SK-N-MC (cell line): ENCODE measurements around the gene CNOT6.

Experiments used
- DNase-seq: peaks from one replicate; pipeline ENCODE4 v3.0.0-alpha.2; 2011; ENCODE audit warnings: low read depth, low spot score
- H3K27ac ChIP-seq: fragments of 200-600 bp; sonication (generic); 2 replicates; pipeline ENCODE4 v1.5.1; 2016; ENCODE audit warnings: mixed run types
- H3K36me3 ChIP-seq: fragments of 200-600 bp; sonication (generic); 2 replicates; pipeline ENCODE4 v1.6.1; 2017; ENCODE audit warnings: antibody characterized with exemption, low read length, mixed read lengths; ENCODE audit not compliant: insufficient read depth
- H3K4me3 ChIP-seq: fragments of 200-600 bp; sonication (generic); 2 replicates; pipeline ENCODE4 v1.5.1; 2016
- H3K9ac ChIP-seq: fragments of 200-600 bp; sonication (generic); 2 replicates; pipeline ENCODE4 v1.8.0; 2017; ENCODE audit warnings: mixed run types, mixed read lengths; ENCODE audit not compliant: insufficient read length
- H3K9me3 ChIP-seq: fragments of 200-600 bp; sonication (generic); 2 replicates; pipeline ENCODE4 v1.6.1; 2017; ENCODE audit warnings: low read depth, mild to moderate bottlenecking, antibody characterized with exemption, low read length, moderate library complexity, mixed read lengths
- EZH2 ChIP-seq: fragments of 200-600 bp; sonication (generic); IDR thresholded peaks from one replicate; pipeline ENCODE4 v1.6.1; 2017; ENCODE audit warnings: antibody characterized with exemption
- FOXP2 ChIP-seq: optimal IDR thresholded peaks from 2 replicates; pipeline ENCODE3; 2011; ENCODE audit warnings: mild to moderate bottlenecking, moderate library complexity; ENCODE audit not compliant: insufficient read depth; ENCODE audit errors: extremely low read length, control extremely low read depth
- POLR2AphosphoS5 ChIP-seq: IDR thresholded peaks from 2 replicates; pipeline ENCODE4 v1.6.1; 2012; ENCODE audit warnings: mild to moderate bottlenecking, low read depth, low read length, borderline replicate concordance

CNOT6 gene

GRCh38 chr5:180535573-180535972 is 41.4 kb downstream of the CNOT6 start:
- Histone ChIP-seq H3K9me3 (no peaks in the 10 kb centered on the region), H3K27ac (no peak overlapping the region), H3K36me3 (peaks cover 52% of the 10 kb centered on the region), H3K4me3 (no peak overlapping the region), H3K9ac (no peak overlapping the region)
- TF ChIP-seq EZH2: no peak
- TF ChIP-seq FOXP2: no peak
- TF ChIP-seq POLR2AphosphoS5: no peak
- DNase-seq: no peak

GRCh38 chr5:180540050-180540694 is 46.0 kb downstream of the CNOT6 start:
- TF ChIP-seq FOXP2: no peak
- no peak for TF ChIP-seq POLR2AphosphoS5
- TF ChIP-seq EZH2: no peak
- Histone ChIP-seq H3K9ac (no peak overlapping the region), H3K9me3 (no peaks in the 10 kb centered on the region), H3K36me3 (peaks cover 66% of the 10 kb centered on the region), H3K27ac (no peak overlapping the region), H3K4me3 (no peak overlapping the region)
- DNase-seq: no peak

DNA sequence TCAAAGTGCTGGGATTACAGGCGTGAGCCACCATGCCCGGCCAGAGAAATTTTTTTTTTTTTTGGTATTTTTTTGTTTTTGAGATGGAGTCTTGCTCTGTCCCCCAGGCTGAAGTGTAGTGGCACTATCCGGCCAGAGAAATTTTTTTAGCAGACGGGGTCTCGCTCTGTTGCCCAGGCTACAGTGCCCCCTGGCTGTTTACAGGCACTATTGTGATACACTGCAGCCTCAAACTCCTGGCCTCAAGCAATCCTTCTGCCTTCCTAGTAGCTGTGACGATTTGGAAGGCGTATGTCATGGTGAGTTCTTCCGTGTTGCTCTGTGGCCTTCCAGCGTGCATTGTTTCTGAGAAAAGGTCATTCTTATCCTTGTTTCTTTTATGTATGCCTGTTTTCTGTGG is 47.5 kb downstream of the CNOT6 start:
- DNase-seq: no peak
- Histone ChIP-seq H3K4me3 (no peak overlapping the region), H3K36me3 (peaks cover 68% of the 10 kb centered on the region), H3K9me3 (no peaks in the 10 kb centered on the region), H3K9ac (no peak overlapping the region), H3K27ac (no peak overlapping the region)
- TF ChIP-seq FOXP2: no peak
- no peak for TF ChIP-seq EZH2
- no peak for TF ChIP-seq POLR2AphosphoS5

DNA sequence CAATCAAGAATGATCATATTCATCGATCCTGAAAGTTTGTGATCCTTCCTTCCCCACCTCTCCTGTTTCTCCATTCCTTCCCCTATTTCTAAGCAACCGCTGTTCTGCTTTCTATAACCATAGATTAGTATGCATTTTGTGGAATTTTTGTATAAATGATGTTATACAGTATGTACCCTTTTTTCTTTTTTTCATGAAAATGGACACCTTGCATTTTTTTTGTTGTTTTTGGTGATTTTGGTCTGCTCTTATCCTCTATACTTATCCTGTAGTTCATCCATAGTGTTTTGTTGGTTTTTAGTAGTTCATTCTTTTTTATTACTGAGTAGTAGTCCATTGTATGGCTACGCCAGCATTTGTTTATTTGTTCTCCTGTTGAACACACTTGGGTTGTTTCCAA is 51.1 kb downstream of the CNOT6 start:
- Histone ChIP-seq H3K4me3 (no peak overlapping the region), H3K36me3 (peaks cover 77% of the 10 kb centered on the region), H3K27ac (no peak overlapping the region), H3K9ac (no peak overlapping the region), H3K9me3 (no peaks in the 10 kb centered on the region)
- TF ChIP-seq EZH2: no peak
- TF ChIP-seq POLR2AphosphoS5: no peak
- no peak for TF ChIP-seq FOXP2
- DNase-seq: no peak

DNA sequence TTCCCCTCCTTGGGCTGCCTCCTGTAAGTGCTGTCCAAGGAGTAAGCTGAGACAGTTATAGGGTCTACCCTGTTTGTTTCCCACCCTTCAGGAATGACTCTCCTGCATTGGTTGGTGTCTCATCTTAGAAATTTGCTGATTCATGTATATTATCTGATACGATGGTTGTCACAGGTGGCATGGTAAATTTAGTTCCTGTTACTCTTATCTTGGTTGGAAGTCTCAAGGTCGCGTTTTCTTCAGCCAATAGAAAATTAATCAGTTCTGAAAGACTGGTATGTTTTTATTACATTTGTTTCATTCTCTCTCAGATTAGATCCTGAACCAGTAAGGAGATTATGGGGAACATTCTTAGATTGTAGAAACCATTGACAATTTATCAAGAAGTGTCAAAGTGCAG is 54.4 kb downstream of the CNOT6 start:
- DNase-seq: no peak
- H3K9me3 ChIP-seq: no peaks in the 10 kb centered on the region
- no peak overlapping the region for H3K4me3 ChIP-seq
- H3K27ac ChIP-seq: no peak overlapping the region
- H3K36me3 ChIP-seq: peaks cover 82% of the 10 kb centered on the region
- TF ChIP-seq EZH2: no peak
- TF ChIP-seq POLR2AphosphoS5: no peak
- no peak for TF ChIP-seq FOXP2
- no peak overlapping the region for H3K9ac ChIP-seq

- peaks cover 80% of the 10 kb centered on the region for H3K36me3 ChIP-seq
- no peaks in the 10 kb centered on the region for H3K9me3 ChIP-seq
- DNase-seq: no peak
- no peak overlapping the region for H3K9ac ChIP-seq
- H3K4me3 ChIP-seq: no peak overlapping the region
- H3K27ac ChIP-seq: peak overlapping the region; percentile 23; the same call in 1 of the 2 replicates
- no peak for TF ChIP-seq POLR2AphosphoS5
- TF ChIP-seq FOXP2: no peak
- no peak for TF ChIP-seq EZH2
These were observed 59.4 kb downstream of the CNOT6 start for GRCh38 chr5:180553530-180553929.

DNA sequence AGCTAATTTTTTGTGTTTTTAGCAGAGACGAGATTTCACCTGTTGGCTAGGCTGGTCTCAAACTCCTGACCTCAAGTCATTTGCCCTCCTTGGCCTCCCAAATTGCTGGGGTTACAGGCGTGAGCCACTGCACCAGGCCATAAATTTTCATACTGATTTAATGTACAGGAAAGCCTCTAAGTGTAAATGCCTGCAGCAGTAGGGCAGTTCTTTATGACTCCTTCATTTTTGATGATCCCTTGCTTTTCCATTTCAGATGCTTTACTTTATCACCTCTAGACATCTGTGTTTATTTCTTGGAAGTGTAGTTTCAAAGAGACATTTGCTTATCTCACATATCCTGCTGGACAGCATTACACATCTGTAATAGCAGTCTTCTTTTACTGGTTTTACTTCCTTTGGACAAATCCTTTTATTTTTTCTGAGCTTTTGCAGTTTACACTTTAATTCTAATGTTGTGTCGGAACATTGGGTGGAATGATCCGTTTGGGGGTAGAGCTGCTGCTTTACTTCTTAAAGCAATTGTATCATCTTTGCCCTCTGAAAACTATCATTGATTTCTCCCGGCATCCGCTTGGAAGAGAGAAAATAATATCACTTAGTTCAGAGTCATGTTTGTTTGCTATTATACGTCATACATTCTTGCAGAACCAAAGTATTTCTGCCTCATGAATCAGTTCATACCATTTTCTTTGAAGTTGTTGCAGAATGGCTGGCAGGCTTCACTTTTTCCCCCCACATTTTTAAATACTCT is 61.2 kb downstream of the CNOT6 start:
- Histone ChIP-seq H3K27ac (no peak overlapping the region), H3K4me3 (no peak overlapping the region), H3K9me3 (no peaks in the 10 kb centered on the region), H3K36me3 (peaks cover 77% of the 10 kb centered on the region), H3K9ac (no peak overlapping the region)
- no peak for TF ChIP-seq FOXP2
- no peak for TF ChIP-seq POLR2AphosphoS5
- DNase-seq: no peak

- H3K36me3 ChIP-seq: peaks cover 77% of the 10 kb centered on the region
- TF ChIP-seq EZH2 (no peak), POLR2AphosphoS5 (no peak), FOXP2 (no peak)
- H3K9ac ChIP-seq: no peak overlapping the region
- no peak for DNase-seq
- H3K27ac ChIP-seq: no peak overlapping the region
- H3K4me3 ChIP-seq: no peak overlapping the region
- no peaks in the 10 kb centered on the region for H3K9me3 ChIP-seq
These were observed 63.1 kb downstream of the CNOT6 start for GRCh38 chr5:180557217-180557809.

DNA sequence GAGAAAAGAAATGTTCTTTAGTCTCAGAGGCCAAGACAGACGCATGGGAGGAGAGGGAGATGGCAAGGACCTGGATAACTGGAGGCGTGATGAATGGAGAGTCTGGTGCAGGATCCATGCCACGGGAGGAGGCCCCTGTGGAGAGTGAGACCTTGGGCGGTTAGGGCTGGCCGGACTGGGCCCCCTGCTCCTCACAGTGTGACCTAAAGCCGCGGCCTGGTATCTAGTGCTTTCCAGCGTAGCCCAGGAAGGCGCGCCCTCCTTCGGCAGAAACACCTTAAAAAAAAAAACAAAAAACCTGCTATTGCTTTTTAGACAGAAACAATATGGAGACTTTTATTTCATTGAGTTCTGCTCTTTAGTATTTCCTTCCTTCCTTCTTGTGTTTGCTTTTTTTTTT is 64.1 kb downstream of the CNOT6 start:
- no peak for TF ChIP-seq EZH2
- no peak for TF ChIP-seq POLR2AphosphoS5
- TF ChIP-seq FOXP2: no peak
- no peak overlapping the region for H3K27ac ChIP-seq
- no peak overlapping the region for H3K4me3 ChIP-seq
- H3K9ac ChIP-seq: no peak overlapping the region
- DNase-seq: no peak
- peaks cover 73% of the 10 kb centered on the region for H3K36me3 ChIP-seq
- no peaks in the 10 kb centered on the region for H3K9me3 ChIP-seq
